CD14-positive monocyte (primary cell): ENCODE measurements around the gene WNT2. TPM values are rescaled to one million over a fixed set of nuclear protein-coding genes. Genes with fewer than 3 reads are reported as not detected.

Experiments used
- DNase-seq, 3 donors: peaks; one replicate each; pipeline ENCODE4 v3.0.0-alpha.2; 2011 to 2022
- H2AFZ ChIP-seq: 2 replicates; pipeline ENCODE4 v1.6.0; 2012; ENCODE audit warnings: mild to moderate bottlenecking, low read depth, low read length, inconsistent platforms; ENCODE audit not compliant: insufficient read depth, poor library complexity, severe bottlenecking
- H3K27ac ChIP-seq, 2 donors: 1 replicate in 1 of 2; 2 replicates in 1 of 2; pipeline ENCODE4 v1.5.1; 2012 to 2013; ENCODE audit warnings: low read length in 2 of 2, control low read depth in 1 of 2, inconsistent platforms in 1 of 2, low read depth in 1 of 2, mild to moderate bottlenecking in 1 of 2
- H3K27me3 ChIP-seq, 2 donors: one replicate each; pipeline versions ENCODE4 v1.6.0 to v1.6.1; 2011 to 2013; ENCODE audit warnings: low read length in 2 of 2; ENCODE audit not compliant: control insufficient read depth in 2 of 2, insufficient read depth in 2 of 2
- H3K36me3 ChIP-seq, 2 donors: replicated peaks in 1 of 2; 1 replicate in 1 of 2; 2 replicates in 1 of 2; pipeline versions ENCODE4 v1.5.1 to v1.6.1; 2012 to 2013; ENCODE audit warnings: low read length in 2 of 2, control low read depth in 1 of 2, inconsistent platforms in 1 of 2, mild to moderate bottlenecking in 1 of 2; ENCODE audit not compliant: insufficient read depth in 2 of 2, control insufficient read depth in 1 of 2
- H3K4me1 ChIP-seq, 2 donors: 1 replicate in 1 of 2; 2 replicates in 1 of 2; pipeline versions ENCODE4 v1.5.1 to v1.6.1; 2012 to 2013; ENCODE audit warnings: low read length in 2 of 2, control low read depth in 1 of 2, inconsistent platforms in 1 of 2, mild to moderate bottlenecking in 1 of 2, moderate library complexity in 1 of 2; ENCODE audit not compliant: insufficient read depth in 2 of 2, control insufficient read depth in 1 of 2
- H3K4me2 ChIP-seq: replicated peaks from 2 replicates; pipeline ENCODE3; 2012; ENCODE audit warnings: low read length, moderate library complexity, mild to moderate bottlenecking; ENCODE audit not compliant: poor library complexity, severe bottlenecking; ENCODE audit errors: extremely low read depth
- H3K4me3 ChIP-seq, 3 experiments: fragments of 200-600 bp in 1 of 3; sonication (generic) in 1 of 3; replicated peaks in 1 of 3; 1 replicate in 2 of 3; 2 replicates in 1 of 3; pipeline ENCODE4 v1.5.1; 2011 to 2013; ENCODE audit warnings: low read length in 3 of 3, mild to moderate bottlenecking in 3 of 3, control low read depth in 2 of 3, low read depth in 2 of 3, inconsistent platforms in 1 of 3, moderate library complexity in 1 of 3
- H3K79me2 ChIP-seq: 2 replicates; pipeline ENCODE4 v1.6.0; 2012; ENCODE audit warnings: mild to moderate bottlenecking, control low read depth, inconsistent platforms, low read length, moderate library complexity; ENCODE audit not compliant: insufficient read depth
- H3K9ac ChIP-seq: 2 replicates; pipeline ENCODE4 v1.6.0; 2017; ENCODE audit warnings: low read length, mild to moderate bottlenecking; ENCODE audit not compliant: insufficient read depth, poor library complexity, severe bottlenecking
- H3K9me3 ChIP-seq, 2 donors: replicated peaks in 1 of 2; 1 replicate in 1 of 2; 2 replicates in 1 of 2; pipeline versions ENCODE4 v1.5.1 to v1.6.1; 2012 to 2013; ENCODE audit warnings: low read length in 2 of 2, control low read depth in 1 of 2; ENCODE audit not compliant: control insufficient read depth in 1 of 2, insufficient read depth in 1 of 2
- H4K20me1 ChIP-seq: 2 replicates; pipeline ENCODE4 v1.6.0; 2012; ENCODE audit warnings: mild to moderate bottlenecking, low read length, control low read depth, moderate library complexity; ENCODE audit not compliant: insufficient read depth
- H3K27ac Mint-ChIP-seq, 7 donors: one replicate each; pipeline ENCODE4 v1.8.0; 2020; ENCODE audit warnings: mild to moderate bottlenecking in 7 of 7, mixed read lengths in 7 of 7, moderate library complexity in 6 of 7, inconsistent platforms in 2 of 7
- H3K27me3 Mint-ChIP-seq, 3 donors: one replicate each; pipeline ENCODE4 v1.8.0; 2021 to 2022; ENCODE audit warnings: low read depth in 3 of 3, mild to moderate bottlenecking in 3 of 3, mixed read lengths in 3 of 3, moderate library complexity in 3 of 3, inconsistent platforms in 1 of 3
- H3K36me3 Mint-ChIP-seq, 2 donors: one replicate each; pipeline ENCODE4 v1.8.0; 2020; ENCODE audit warnings: mixed read lengths in 2 of 2, inconsistent platforms in 1 of 2, mild to moderate bottlenecking in 1 of 2
- H3K4me1 Mint-ChIP-seq: one replicate; pipeline ENCODE4 v1.8.0; 2020; ENCODE audit warnings: mild to moderate bottlenecking, mixed read lengths
- H3K4me3 Mint-ChIP-seq, 2 donors: one replicate each; pipeline ENCODE4 v1.8.0; 2020; ENCODE audit warnings: mild to moderate bottlenecking in 2 of 2, mixed read lengths in 2 of 2, moderate library complexity in 1 of 2
- H3K9me3 Mint-ChIP-seq, 7 donors: one replicate each; pipeline ENCODE4 v1.8.0; 2020 to 2022; ENCODE audit warnings: mixed read lengths in 7 of 7, mild to moderate bottlenecking in 6 of 7, moderate library complexity in 6 of 7, inconsistent platforms in 2 of 7
- WGBS: methylation state at CpG from one replicate; pipeline ENCODE4 v1.1.5; 2013; ENCODE audit warnings: missing lambda C conversion rate; ENCODE audit not compliant: insufficient coverage; 5-methylcytosine and 5-hydroxymethylcytosine counted together
- intact Hi-C, 2 donors: fragments of 100-400 bp; cut with micrococcal nuclease; formaldehyde crosslinking; loops; one replicate each; pipeline versions ENCODE4 v1.15.0 to v1.15.1; 2023
- polyA plus RNA-seq, 3 donors: library from polyadenylated mRNA; depleted of rRNA in 1 of 3; unstranded in 2 of 3; stranded (reverse) in 1 of 3; fragments of 300-500 nt in 2 of 3; fragments of >200 nt in 1 of 3; fragmentation: Illumina TruSeq in 2 of 3; gene quantifications; 1 replicate in 2 of 3; 2 replicates in 1 of 3; pipeline ENCODE4 v1.2.3, GENCODE V29; 2012 to 2021
- TF ChIP-seq, protein P1 (sequence below): fragments of 200-600 bp; IDR thresholded peaks from one replicate; pipeline ENCODE4 v1.8.0; 2022; ENCODE audit warnings: antibody characterized with exemption, mild to moderate bottlenecking

WNT2 gene
- polyA plus RNA-seq, 3 donors, result not detected

DNA sequence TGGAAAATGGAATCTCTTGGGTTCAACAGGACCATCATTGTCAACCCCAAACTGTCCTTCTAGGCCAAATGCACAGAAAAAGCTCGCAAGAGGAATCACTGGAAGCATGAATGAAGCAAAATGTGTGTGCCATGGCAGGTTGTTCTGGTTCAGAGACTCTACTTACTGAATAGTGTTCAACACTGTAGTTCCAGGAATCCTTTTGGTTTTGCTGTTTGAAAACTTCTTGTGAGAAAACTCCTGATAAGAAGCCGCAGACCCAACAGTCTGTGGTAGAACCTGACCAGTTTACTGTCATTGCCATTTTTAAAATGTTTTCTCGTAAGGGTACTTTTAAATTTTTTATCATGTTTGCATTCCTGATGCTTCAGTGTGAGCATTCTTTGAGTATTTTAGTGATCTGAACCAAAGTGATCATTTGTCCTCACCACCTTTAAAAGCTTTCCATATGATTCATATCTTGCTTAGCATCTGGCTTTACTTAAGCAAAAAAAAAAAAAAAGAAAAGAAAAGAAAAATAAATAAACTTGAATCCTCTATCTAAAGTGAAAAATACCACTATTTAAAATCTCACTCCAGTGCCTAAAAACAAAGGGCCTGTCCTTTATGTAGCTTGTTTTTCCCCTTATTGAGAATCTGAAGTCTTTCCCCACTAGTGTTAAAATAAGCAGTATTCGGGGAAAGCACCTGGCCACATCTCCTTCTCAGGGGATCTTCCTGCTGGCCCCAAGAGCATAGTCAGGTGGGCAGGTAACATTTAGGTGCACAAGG is 92.4 kb downstream of the WNT2 start:
- H3K4me1 ChIP-seq, result no peaks in the 10 kb centered on the region
- intact Hi-C loops, result no loop called here

DNA sequence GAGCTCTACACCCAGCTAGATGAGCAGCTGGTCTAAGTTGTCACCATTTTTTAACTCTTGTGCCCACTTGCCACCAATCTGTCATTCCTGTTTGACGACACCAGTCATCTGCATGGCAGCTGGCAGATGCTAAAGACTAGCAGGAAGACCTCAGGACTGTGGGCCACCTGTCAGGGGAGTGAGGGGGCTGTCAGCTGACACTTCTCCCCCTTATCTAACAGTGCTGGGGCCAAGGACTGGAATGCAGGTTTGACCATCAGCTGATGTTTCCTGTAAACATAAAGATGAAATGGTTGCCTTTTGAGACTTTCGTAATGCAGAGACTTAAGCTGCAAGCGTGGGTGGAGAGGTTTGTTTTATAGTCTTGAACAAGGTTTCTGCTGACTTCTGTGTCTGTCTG is 93.5 kb downstream of the WNT2 start:
- no peaks in the 10 kb centered on the region for H3K79me2 ChIP-seq
- TF ChIP-seq, protein P1, sequence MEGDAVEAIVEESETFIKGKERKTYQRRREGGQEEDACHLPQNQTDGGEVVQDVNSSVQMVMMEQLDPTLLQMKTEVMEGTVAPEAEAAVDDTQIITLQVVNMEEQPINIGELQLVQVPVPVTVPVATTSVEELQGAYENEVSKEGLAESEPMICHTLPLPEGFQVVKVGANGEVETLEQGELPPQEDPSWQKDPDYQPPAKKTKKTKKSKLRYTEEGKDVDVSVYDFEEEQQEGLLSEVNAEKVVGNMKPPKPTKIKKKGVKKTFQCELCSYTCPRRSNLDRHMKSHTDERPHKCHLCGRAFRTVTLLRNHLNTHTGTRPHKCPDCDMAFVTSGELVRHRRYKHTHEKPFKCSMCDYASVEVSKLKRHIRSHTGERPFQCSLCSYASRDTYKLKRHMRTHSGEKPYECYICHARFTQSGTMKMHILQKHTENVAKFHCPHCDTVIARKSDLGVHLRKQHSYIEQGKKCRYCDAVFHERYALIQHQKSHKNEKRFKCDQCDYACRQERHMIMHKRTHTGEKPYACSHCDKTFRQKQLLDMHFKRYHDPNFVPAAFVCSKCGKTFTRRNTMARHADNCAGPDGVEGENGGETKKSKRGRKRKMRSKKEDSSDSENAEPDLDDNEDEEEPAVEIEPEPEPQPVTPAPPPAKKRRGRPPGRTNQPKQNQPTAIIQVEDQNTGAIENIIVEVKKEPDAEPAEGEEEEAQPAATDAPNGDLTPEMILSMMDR, result no peak
- H3K4me2 ChIP-seq, result no peak overlapping the region
- Mint-ChIP-seq H3K4me3 (no peak overlapping the region), H3K9me3 (peaks cover 5 to 18% (median 7%) of the 10 kb centered on the region in 7 donors), H3K27ac (no peak overlapping the region), H3K27me3 (peaks cover 0 to 5% (median 2%) of the 10 kb centered on the region in 3 donors), H3K4me1 (peaks cover 9% of the 10 kb centered on the region), H3K36me3 (peaks cover 5 to 8% of the 10 kb centered on the region in 2 donors)
- no peak overlapping the region for H2AFZ ChIP-seq
- no peaks in the 10 kb centered on the region for H3K4me1 ChIP-seq
- H3K27me3 ChIP-seq, result no peaks in the 10 kb centered on the region
- no peak overlapping the region for H3K9ac ChIP-seq
- H3K9me3 ChIP-seq, result peaks cover 0 to 8% of the 10 kb centered on the region in 2 donors
- H3K27ac ChIP-seq, result no peak overlapping the region
- intact Hi-C loops, result no loop called here
- no peaks in the 10 kb centered on the region for H4K20me1 ChIP-seq
- no peak overlapping the region for H3K4me3 ChIP-seq
- no peaks in the 10 kb centered on the region for H3K36me3 ChIP-seq
- no peak for DNase-seq
- 100% methylated on average over 1 of the region's 3 CpGs for WGBS

More for the DNA sequence above, 92.4 kb downstream of the WNT2 start:
- 100% methylated on average over 1 of the region's 4 CpGs for WGBS
- Histone ChIP-seq H2AFZ (no peak overlapping the region), H3K9me3 (peaks cover 0 to 8% of the 10 kb centered on the region in 2 donors), H3K27ac (no peak overlapping the region), H3K4me2 (no peak overlapping the region), H4K20me1 (no peaks in the 10 kb centered on the region), H3K36me3 (no peaks in the 10 kb centered on the region), H3K9ac (no peak overlapping the region), H3K27me3 (no peaks in the 10 kb centered on the region), H3K79me2 (no peaks in the 10 kb centered on the region), H3K4me3 (no peak overlapping the region)
- TF ChIP-seq, protein P1, result no peak
- Mint-ChIP-seq H3K4me1 (peaks cover 9% of the 10 kb centered on the region), H3K9me3 (peaks cover 5 to 18% (median 7%) of the 10 kb centered on the region in 7 donors), H3K36me3 (peaks cover 5 to 8% of the 10 kb centered on the region in 2 donors), H3K27me3 (peaks cover 0 to 7% (median 2%) of the 10 kb centered on the region in 3 donors), H3K27ac (no peak overlapping the region), H3K4me3 (no peak overlapping the region)
- no peak for DNase-seq
